ENCODE measurements around the gene PARD3. TPM values are rescaled to one million over a fixed set of nuclear protein-coding genes. Genes with fewer than 3 reads are reported as not detected.

Gene PARD3
- total RNA-seq, 1 experiment from 2014 or later: 57.4 TPM

GRCh38 chr10:34596351-34596750 is 218.7 kb downstream of the PARD3 start:
- Histone ChIP-seq H3K4me1 (replicated peaks; ENCODE audit: insufficient read depth) (no peaks in the 10 kb centered on the region), H4K20me1 (ENCODE audit: insufficient read depth) (no peaks in the 10 kb centered on the region), H3K9me2 (ENCODE audit: insufficient read depth) (no peaks in the 10 kb centered on the region), H3K4me2 (no peak overlapping the region), H3K27ac (no peak overlapping the region), H3K36me3 (ENCODE audit: low read depth) (no peaks in the 10 kb centered on the region), H3K9me3 (ENCODE audit: insufficient read depth, low read depth) (no peaks in the 10 kb centered on the region), H3K79me2 (ENCODE audit: low read depth) (peaks cover 30% of the 10 kb centered on the region), H3K4me3 (no peak overlapping the region), H3K27me3 (ENCODE audit: insufficient read depth, low read depth) (no peaks in the 10 kb centered on the region), H2AFZ (no peak overlapping the region), H3F3A (ENCODE audit: insufficient read depth, low read depth) (no peaks in the 10 kb centered on the region)
- intact Hi-C loops (cut with micrococcal nuclease; ENCODE audit: unreplicated experiment): no loop called here
- no TSS peak for BruUV-seq (replicated peaks)
- DNase-seq: no peak
- TF ChIP-seq EZH2 (IDR thresholded peaks at IDR 0.05; ENCODE audit: low read depth): no peak
- TF ChIP-seq CTCF (conservative IDR thresholded peaks at IDR 0.05): no peak
- ChIA-PET CTCF (no interaction called here), POLR2A (ENCODE audit: unreplicated experiment) (no interaction called here)

GRCh38 chr10:34593930-34594329 is 221.2 kb downstream of the PARD3 start:
- Histone ChIP-seq H3K9me3 (ENCODE audit: insufficient read depth, low read depth) (no peaks in the 10 kb centered on the region), H2AFZ (no peak overlapping the region), H3K79me2 (ENCODE audit: low read depth) (peaks cover 27% of the 10 kb centered on the region), H3K27ac (no peak overlapping the region), H3K27me3 (ENCODE audit: insufficient read depth, low read depth) (no peaks in the 10 kb centered on the region), H3K36me3 (ENCODE audit: low read depth) (no peaks in the 10 kb centered on the region), H3F3A (ENCODE audit: insufficient read depth, low read depth) (no peaks in the 10 kb centered on the region), H3K9me2 (ENCODE audit: insufficient read depth) (no peaks in the 10 kb centered on the region), H4K20me1 (ENCODE audit: insufficient read depth) (no peaks in the 10 kb centered on the region; the same call in 1 of the 2 replicates), H3K4me2 (no peak overlapping the region), H3K4me1 (replicated peaks; ENCODE audit: insufficient read depth) (no peaks in the 10 kb centered on the region), H3K4me3 (no peak overlapping the region)
- intact Hi-C loops (cut with micrococcal nuclease; ENCODE audit: unreplicated experiment): no loop called here
- no TSS peak for BruUV-seq (replicated peaks)
- DNase-seq: no peak
- TF ChIP-seq CTCF (conservative IDR thresholded peaks at IDR 0.05): no peak
- ChIA-PET CTCF (no interaction called here), POLR2A (ENCODE audit: unreplicated experiment) (no interaction called here)

GRCh38 chr10:34593374-34593890 is 221.7 kb downstream of the PARD3 start:
- Histone ChIP-seq H4K20me1 (ENCODE audit: insufficient read depth) (no peaks in the 10 kb centered on the region; the same call in 1 of the 2 replicates), H3K4me2 (no peak overlapping the region), H3K79me2 (ENCODE audit: low read depth) (peaks cover 32% of the 10 kb centered on the region), H3K36me3 (ENCODE audit: low read depth) (no peaks in the 10 kb centered on the region), H3K9me2 (ENCODE audit: insufficient read depth) (no peaks in the 10 kb centered on the region), H2AFZ (no peak overlapping the region), H3K4me1 (replicated peaks; ENCODE audit: insufficient read depth) (no peaks in the 10 kb centered on the region), H3K9me3 (ENCODE audit: insufficient read depth, low read depth) (no peaks in the 10 kb centered on the region), H3F3A (ENCODE audit: insufficient read depth, low read depth) (no peaks in the 10 kb centered on the region), H3K27me3 (ENCODE audit: insufficient read depth, low read depth) (no peaks in the 10 kb centered on the region), H3K27ac (no peak overlapping the region), H3K4me3 (no peak overlapping the region)
- BruUV-seq (replicated peaks): no TSS peak
- intact Hi-C loops (cut with micrococcal nuclease; ENCODE audit: unreplicated experiment): no loop called here
- TF ChIP-seq EZH2 (IDR thresholded peaks at IDR 0.05; ENCODE audit: low read depth) (no peak), CTCF (conservative IDR thresholded peaks at IDR 0.05) (no peak)
- ChIA-PET CTCF (no interaction called here), POLR2A (ENCODE audit: unreplicated experiment) (no interaction called here)
- DNase-seq: no peak
